ENCODE data around the gene RTN4.

GRCh38 chr2:54950811-54951210, 99.4 kb downstream of the RTN4 start:
- TF ChIP-seq, protein P1, sequence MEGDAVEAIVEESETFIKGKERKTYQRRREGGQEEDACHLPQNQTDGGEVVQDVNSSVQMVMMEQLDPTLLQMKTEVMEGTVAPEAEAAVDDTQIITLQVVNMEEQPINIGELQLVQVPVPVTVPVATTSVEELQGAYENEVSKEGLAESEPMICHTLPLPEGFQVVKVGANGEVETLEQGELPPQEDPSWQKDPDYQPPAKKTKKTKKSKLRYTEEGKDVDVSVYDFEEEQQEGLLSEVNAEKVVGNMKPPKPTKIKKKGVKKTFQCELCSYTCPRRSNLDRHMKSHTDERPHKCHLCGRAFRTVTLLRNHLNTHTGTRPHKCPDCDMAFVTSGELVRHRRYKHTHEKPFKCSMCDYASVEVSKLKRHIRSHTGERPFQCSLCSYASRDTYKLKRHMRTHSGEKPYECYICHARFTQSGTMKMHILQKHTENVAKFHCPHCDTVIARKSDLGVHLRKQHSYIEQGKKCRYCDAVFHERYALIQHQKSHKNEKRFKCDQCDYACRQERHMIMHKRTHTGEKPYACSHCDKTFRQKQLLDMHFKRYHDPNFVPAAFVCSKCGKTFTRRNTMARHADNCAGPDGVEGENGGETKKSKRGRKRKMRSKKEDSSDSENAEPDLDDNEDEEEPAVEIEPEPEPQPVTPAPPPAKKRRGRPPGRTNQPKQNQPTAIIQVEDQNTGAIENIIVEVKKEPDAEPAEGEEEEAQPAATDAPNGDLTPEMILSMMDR (IDR thresholded peaks at IDR 0.05), result no peak
- no peak for TF ChIP-seq POLR2AphosphoS5 (IDR thresholded peaks at IDR 0.05; ENCODE audit: insufficient read depth in 1 of 2, low read depth in 1 of 2)
